HepG2 (cell line): ENCODE data around the gene SLIT3. TPM values are rescaled to one million over a fixed set of nuclear protein-coding genes. Genes with fewer than 3 reads are reported as not detected.

Source experiments
- ATAC-seq: fragments of 200-7000 bp; cut with Tn5 transposase; 3 replicates; pipeline ENCODE4 v1.9.1; 2020; ENCODE audit warnings: mild to moderate bottlenecking, moderate library complexity
- BruUV-seq: library from RNA; stranded (reverse); fragments of 400-500 nt; replicated peaks from 2 replicates; lab custom pipeline; 2021; lab: Mats Ljungman, UMichigan
- CTCF ChIA-PET: fragments of 300-600 bp; formaldehyde crosslinking; extraction: SDS; loops from one replicate; lab custom pipeline; 2021; ENCODE audit warnings: low total read pairs, inconsistent platforms, low intra/inter-chr PET ratio; lab: Yijun Ruan, JAX
- POLR2A ChIA-PET: fragments of 350-600 bp; sonication (Branson Sonifier 250); formaldehyde crosslinking; loops from one replicate; lab custom pipeline; 2020; ENCODE audit warnings: antibody characterized with exemption, inconsistent platforms; lab: Yijun Ruan, JAX
- DNase-seq: peaks from one replicate; pipeline ENCODE4 v3.0.0-alpha.2; 2015; ENCODE audit warnings: low spot score
- FAIRE-seq: peaks from 3 replicates; lab custom pipeline; 2011; peaks lifted over from hg19 to GRCh38; lab: Jason Lieb, UNC
- H2AFZ ChIP-seq: one replicate; pipeline ENCODE4 v1.6.1; 2011; ENCODE audit warnings: low read length, inconsistent platforms
- H3K27ac ChIP-seq: fragments of 300-600 bp; 3 replicates; pipeline ENCODE4 v1.8.0; 2011; ENCODE audit warnings: mixed run types, mild to moderate bottlenecking, mixed read lengths, low read length, inconsistent platforms; ENCODE audit not compliant: insufficient read depth; ENCODE audit errors: extremely low read length
- H3K27me3 ChIP-seq, 2 experiments: fragments of 200-600 bp in 1 of 2; 2 replicates in 1 of 2; 3 replicates in 1 of 2; pipeline versions ENCODE4 v1.6.0 to v1.8.0; 2011; ENCODE audit warnings: low read length in 2 of 2, mild to moderate bottlenecking in 2 of 2, moderate library complexity in 2 of 2, inconsistent platforms in 1 of 2; ENCODE audit not compliant: insufficient read depth in 2 of 2, control insufficient read depth in 1 of 2
- H3K36me3 ChIP-seq, 2 experiments: fragments of 200-600 bp in 1 of 2; replicated peaks in 1 of 2; 2 replicates in 1 of 2; 3 replicates in 1 of 2; pipeline versions ENCODE4 v1.5.1 to v1.8.0; 2011; ENCODE audit warnings: low read length in 2 of 2, inconsistent platforms in 1 of 2; ENCODE audit not compliant: insufficient read depth in 2 of 2, control insufficient read depth in 1 of 2
- H3K4me1 ChIP-seq: 2 replicates; pipeline ENCODE4 v1.5.1; 2012; ENCODE audit warnings: low read length, inconsistent platforms; ENCODE audit not compliant: insufficient read depth
- H3K4me2 ChIP-seq: 2 replicates; pipeline ENCODE4 v1.6.0; 2011; ENCODE audit warnings: low read depth, low read length, inconsistent platforms
- H3K4me3 ChIP-seq, 3 experiments: fragments of 200-600 bp in 1 of 3; sonication (generic), shearing (Covaris generic) in 1 of 3; replicated peaks in 1 of 3; 2 replicates each; pipeline ENCODE4 v1.5.1; 2011 to 2016; ENCODE audit warnings: low read length in 3 of 3, inconsistent platforms in 2 of 3, low read depth in 2 of 3, mild to moderate bottlenecking in 2 of 3, control low read depth in 1 of 3, mixed read lengths in 1 of 3; ENCODE audit not compliant: insufficient read depth in 1 of 3
- H3K79me2 ChIP-seq: one replicate; pipeline ENCODE4 v1.6.1; 2011; ENCODE audit warnings: low read length, inconsistent platforms; ENCODE audit not compliant: insufficient read depth
- H3K9ac ChIP-seq: 2 replicates; pipeline ENCODE4 v1.6.0; 2011; ENCODE audit warnings: mild to moderate bottlenecking, low read depth, low read length, inconsistent platforms; ENCODE audit not compliant: insufficient read depth
- H3K9me3 ChIP-seq: 2 replicates; pipeline ENCODE4 v1.5.1; 2012; ENCODE audit warnings: mild to moderate bottlenecking, low read length
- H4K20me1 ChIP-seq: 2 replicates; pipeline ENCODE4 v1.6.0; 2011; ENCODE audit warnings: inconsistent platforms, mild to moderate bottlenecking, low read length, moderate library complexity; ENCODE audit not compliant: insufficient read depth
- ATF2 ChIP-seq: sonication (generic); formaldehyde crosslinking; IDR thresholded peaks from 2 replicates; pipeline ENCODE4 v1.4.0; 2020; ENCODE audit warnings: missing genetic modification reagents
- CREB1 ChIP-seq, 2 experiments: fragments of 450-650 bp in 1 of 2; IDR thresholded peaks; 2 replicates each; pipeline ENCODE4 v1.6.1; 2016 to 2017; ENCODE audit warnings: control low read depth in 1 of 2, mild to moderate bottlenecking in 1 of 2, missing compliant biosample characterization in 1 of 2, missing genetic modification characterization in 1 of 2
- E2F1 ChIP-seq: sonication (generic); formaldehyde crosslinking; IDR thresholded peaks from 2 replicates; pipeline ENCODE4 v1.5.0; 2020; ENCODE audit warnings: missing genetic modification reagents
- GABPB1 ChIP-seq: IDR thresholded peaks from 2 replicates; pipeline ENCODE4 v1.6.1; 2016; ENCODE audit warnings: mild to moderate bottlenecking, missing genetic modification reagents, moderate library complexity, missing compliant biosample characterization
- HHEX ChIP-seq: IDR thresholded peaks from 2 replicates; pipeline ENCODE4 v1.6.1; 2016; ENCODE audit warnings: control low read depth
- JARID2 ChIP-seq: sonication (generic); formaldehyde crosslinking; IDR thresholded peaks from 2 replicates; pipeline ENCODE4 v1.8.1; 2023; ENCODE audit warnings: missing genetic modification reagents, inconsistent platforms; ENCODE audit not compliant: insufficient replicate concordance
- KDM3A ChIP-seq: IDR thresholded peaks from 2 replicates; pipeline ENCODE4 v1.6.1; 2018; ENCODE audit warnings: low read depth, missing compliant biosample characterization
- KDM4B ChIP-seq: sonication (generic); formaldehyde crosslinking; IDR thresholded peaks from 2 replicates; pipeline ENCODE4 v1.4.0; 2020; ENCODE audit warnings: missing genetic modification reagents
- MEIS2 ChIP-seq: sonication (generic); formaldehyde crosslinking; IDR thresholded peaks from 2 replicates; pipeline ENCODE4 v1.9.0; 2021; ENCODE audit warnings: mild to moderate bottlenecking, missing genetic modification reagents
- MLLT10 ChIP-seq: sonication (generic); formaldehyde crosslinking; IDR thresholded peaks from 2 replicates; pipeline ENCODE4 v1.4.0; 2020; ENCODE audit warnings: missing genetic modification reagents
- NAIF1 ChIP-seq: sonication (generic); formaldehyde crosslinking; IDR thresholded peaks from 2 replicates; pipeline ENCODE4 v1.5.0; 2020; ENCODE audit warnings: mild to moderate bottlenecking, missing genetic modification reagents, borderline replicate concordance
- NFIC ChIP-seq: IDR thresholded peaks from 2 replicates; pipeline ENCODE4 v1.6.1; 2012; ENCODE audit warnings: mild to moderate bottlenecking, low read length, inconsistent platforms
- POLR2AphosphoS2 ChIP-seq: IDR thresholded peaks from 2 replicates; pipeline ENCODE4 v1.6.1; 2011; ENCODE audit warnings: low read depth, low read length, improper control_type of control experiment
- POLR2G ChIP-seq: fragments of 200-400 bp; formaldehyde crosslinking; IDR thresholded peaks from 2 replicates; pipeline ENCODE4 v1.6.1; 2018; ENCODE audit warnings: mild to moderate bottlenecking, low read depth, low read length, moderate library complexity
- SIX1 ChIP-seq: sonication (generic); formaldehyde crosslinking; IDR thresholded peaks from 2 replicates; pipeline ENCODE4 v1.4.0; 2020; ENCODE audit warnings: missing genetic modification reagents, borderline replicate concordance
- SNAI1 ChIP-seq: sonication (generic); formaldehyde crosslinking; IDR thresholded peaks from 2 replicates; pipeline ENCODE4 v1.5.0; 2020; ENCODE audit warnings: mild to moderate bottlenecking, missing genetic modification reagents, borderline replicate concordance
- SRSF1 ChIP-seq: fragments of 200-400 bp; formaldehyde crosslinking; optimal IDR thresholded peaks from 2 replicates; pipeline ENCODE3; 2017; ENCODE audit warnings: mild to moderate bottlenecking, low read depth, low read length, moderate library complexity
- ZNF891 ChIP-seq: sonication (generic); formaldehyde crosslinking; IDR thresholded peaks from 2 replicates; pipeline ENCODE4 v1.5.0; 2020; ENCODE audit warnings: mild to moderate bottlenecking, missing genetic modification reagents
- WGBS: methylation state at CpG from one replicate; pipeline ENCODE4 v1.1.6; 2017; ENCODE audit warnings: low lambda C conversion rate; 5-methylcytosine and 5-hydroxymethylcytosine counted together
- in situ Hi-C: cut with HindIII; loops from 2 replicates; pipeline ENCODE4 v1.10.0; 2017; ENCODE audit warnings: low pct_unique_long_range_greater_than_20kb; ENCODE audit not compliant: extremely low pct_ligation_motif_present
- intact Hi-C: fragments of 100-400 bp; cut with micrococcal nuclease; formaldehyde crosslinking; loops from one replicate; pipeline ENCODE4 v1.10.0; 2022; ENCODE audit not compliant: unreplicated experiment
- polyA plus RNA-seq, 8 experiments: library from polyadenylated mRNA; depleted of rRNA in 3 of 8; stranded (reverse) in 7 of 8; unstranded in 1 of 8; fragments of >200 nt; fragmentation: Illumina TruSeq in 4 of 8; extraction: Trizol in 4 of 8; gene quantifications; 2 replicates each; pipeline versions ENCODE4 v1.2.1 to v1.2.3, GENCODE V29; 2011 to 2016; ENCODE audit warnings: low read depth in 4 of 8, missing spikeins in 1 of 8, mixed read lengths in 1 of 8; ENCODE audit not compliant: insufficient read depth in 1 of 8
- total RNA-seq, 5 experiments: library from RNA; depleted of rRNA; stranded (reverse); fragments of >200 nt; fragmentation: Illumina TruSeq; extraction: Trizol; gene quantifications; 2 replicates each; pipeline ENCODE4 v1.2.3, GENCODE V29; 2016; ENCODE audit warnings: low read depth in 1 of 5

Gene SLIT3
- total and polyA plus RNA-seq, 2 of the 13 experiments (the other 11 are each of a cell fraction or from before 2014, with no cell fraction given) = not detected

- ATAC-seq (no peak), DNase-seq (no peak), FAIRE-seq (no peak)
- in situ Hi-C loops (no loop called here), intact Hi-C loops (no loop called here)
- WGBS = 29% methylated on average over 8 of the region's 9 CpGs
- ChIA-PET CTCF (no interaction called here), POLR2A (no interaction called here)
- Histone ChIP-seq H4K20me1 (no peaks in the 10 kb centered on the region), H3K79me2 (no peaks in the 10 kb centered on the region), H3K9ac (no peak overlapping the region), H3K4me1 (peaks cover 14% of the 10 kb centered on the region), H3K27me3 (no peaks in the 10 kb centered on the region), H3K9me3 (no peaks in the 10 kb centered on the region), H3K27ac (no peak overlapping the region), H3K36me3 (no peaks in the 10 kb centered on the region), H3K4me2 (no peak overlapping the region), H3K4me3 (no peak overlapping the region), H2AFZ (no peak overlapping the region)
- BruUV-seq = no TSS peak
- TF ChIP-seq SNAI1 (CRISPR knock-in tag) = no peak
- no peak for TF ChIP-seq SRSF1
- TF ChIP-seq POLR2AphosphoS2 = no peak
- no peak for TF ChIP-seq POLR2G
- no peak for TF ChIP-seq MEIS2
- TF ChIP-seq ZNF891 (CRISPR knock-in tag) = no peak
- no peak for TF ChIP-seq KDM3A (CRISPR knock-in tag)
- TF ChIP-seq CREB1 (IDR thresholded peaks at IDR 0.05) = no peak
- no peak for TF ChIP-seq CREB1 (CRISPR knock-in tag; IDR thresholded peaks at IDR 0.05)
- no peak for TF ChIP-seq JARID2 (CRISPR knock-in tag)
- no peak for TF ChIP-seq ATF2 (CRISPR knock-in tag)
- TF ChIP-seq MLLT10 (CRISPR knock-in tag) = no peak
- no peak for TF ChIP-seq NFIC
- no peak for TF ChIP-seq GABPB1 (CRISPR knock-in tag)
- TF ChIP-seq KDM4B (CRISPR knock-in tag) = no peak
- TF ChIP-seq SIX1 = no peak
- TF ChIP-seq HHEX (CRISPR knock-in tag) = no peak
- TF ChIP-seq E2F1 (CRISPR knock-in tag) = no peak
- TF ChIP-seq NAIF1 (CRISPR knock-in tag) = no peak
Measured at GRCh38 chr5:169222934-169223594, 77.9 kb downstream of the SLIT3 start.
